KOPT-K1 (cell line): ENCODE results near the gene NEK6.

Source experiments
- H3K27ac ChIP-seq: fragments of 200-600 bp; sonication (generic); 2 replicates; pipeline ENCODE4 v1.5.1; 2016; ENCODE audit warnings: antibody characterized with exemption, mild to moderate bottlenecking, low read depth, low read length; ENCODE audit not compliant: poor library complexity, severe bottlenecking
- H3K36me3 ChIP-seq: fragments of 200-600 bp; sonication (generic); 2 replicates; pipeline ENCODE4 v1.5.1; 2017; ENCODE audit warnings: antibody characterized with exemption, mild to moderate bottlenecking, low read length, moderate library complexity; ENCODE audit not compliant: insufficient read depth
- H3K9me3 ChIP-seq: fragments of 200-600 bp; sonication (generic); 2 replicates; pipeline ENCODE4 v1.5.1; 2017; ENCODE audit warnings: antibody characterized with exemption, low read length, mild to moderate bottlenecking; ENCODE audit not compliant: insufficient read depth, poor library complexity, severe bottlenecking

NEK6 gene

DNA sequence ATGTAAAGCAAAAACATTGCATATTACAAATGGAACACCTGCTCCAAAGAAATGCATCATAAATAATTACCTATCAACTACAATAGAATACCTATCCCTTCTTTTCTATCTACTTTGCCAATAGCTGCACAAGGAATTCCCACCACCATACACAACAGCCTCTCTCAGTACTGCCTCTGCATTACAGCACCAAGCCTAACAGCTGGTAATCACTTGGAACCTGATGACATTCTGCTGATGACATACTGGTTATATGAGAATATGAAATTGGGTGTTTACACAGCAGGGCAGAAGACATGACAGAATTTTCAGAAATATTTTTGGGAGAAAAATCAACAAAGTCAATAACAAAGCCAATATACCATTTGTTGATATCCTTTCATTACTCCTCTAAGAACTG, 114.3 kb downstream of the NEK6 start:
- H3K36me3 ChIP-seq, result peaks cover 20% of the 10 kb centered on the region
- no peaks in the 10 kb centered on the region for H3K9me3 ChIP-seq
- no peak overlapping the region for H3K27ac ChIP-seq

- Histone ChIP-seq H3K36me3 (peaks cover 33% of the 10 kb centered on the region), H3K9me3 (no peaks in the 10 kb centered on the region), H3K27ac (no peak overlapping the region)
Observed at GRCh38 chr9:124373386-124373785, 115.6 kb downstream of the NEK6 start.

DNA sequence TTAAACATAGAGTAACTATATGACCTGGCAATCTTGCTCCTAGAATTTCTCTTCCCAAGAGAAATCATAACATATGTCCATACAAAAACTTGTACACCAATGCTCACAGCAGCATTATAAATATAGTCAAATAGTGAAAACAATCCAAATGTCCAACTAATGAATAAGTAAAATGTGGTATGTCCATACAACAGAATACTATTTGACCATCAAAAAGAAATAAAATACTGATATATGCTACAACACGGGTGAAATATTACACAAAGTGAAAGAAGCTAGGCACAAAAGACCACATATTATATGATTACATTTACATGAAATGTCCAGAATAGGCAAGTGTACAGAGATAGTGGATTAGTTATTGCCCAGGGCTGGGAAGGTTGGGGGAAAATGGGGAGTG, 116.1 kb downstream of the NEK6 start:
- Histone ChIP-seq H3K27ac (no peak overlapping the region), H3K36me3 (peaks cover 36% of the 10 kb centered on the region), H3K9me3 (no peaks in the 10 kb centered on the region)

- H3K27ac ChIP-seq, result no peak overlapping the region
- H3K36me3 ChIP-seq, result peaks cover 53% of the 10 kb centered on the region
- H3K9me3 ChIP-seq, result no peaks in the 10 kb centered on the region
Observed at GRCh38 chr9:124375726-124376125, 118.0 kb downstream of the NEK6 start.

DNA sequence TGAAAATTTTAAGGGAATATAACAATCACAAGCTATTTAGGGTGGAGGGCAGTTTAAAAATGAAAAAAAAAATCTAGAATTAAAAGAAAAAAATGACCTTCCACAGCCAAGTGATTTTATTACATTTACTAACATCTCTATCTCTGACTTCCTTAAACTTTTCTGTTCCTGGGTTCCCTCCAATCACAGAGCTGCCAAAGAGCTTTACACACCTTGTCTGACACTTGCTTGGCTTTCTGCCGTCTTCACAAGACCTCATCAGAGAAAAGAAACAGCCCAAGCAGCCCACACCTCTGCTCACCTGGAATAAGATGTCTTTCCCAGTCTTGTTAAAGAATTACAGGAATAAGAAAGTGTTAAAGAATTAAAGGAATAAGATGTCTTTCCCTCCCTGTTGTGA, 118.6 kb downstream of the NEK6 start:
- Histone ChIP-seq H3K27ac (no peak overlapping the region), H3K36me3 (peaks cover 56% of the 10 kb centered on the region), H3K9me3 (no peaks in the 10 kb centered on the region)

DNA sequence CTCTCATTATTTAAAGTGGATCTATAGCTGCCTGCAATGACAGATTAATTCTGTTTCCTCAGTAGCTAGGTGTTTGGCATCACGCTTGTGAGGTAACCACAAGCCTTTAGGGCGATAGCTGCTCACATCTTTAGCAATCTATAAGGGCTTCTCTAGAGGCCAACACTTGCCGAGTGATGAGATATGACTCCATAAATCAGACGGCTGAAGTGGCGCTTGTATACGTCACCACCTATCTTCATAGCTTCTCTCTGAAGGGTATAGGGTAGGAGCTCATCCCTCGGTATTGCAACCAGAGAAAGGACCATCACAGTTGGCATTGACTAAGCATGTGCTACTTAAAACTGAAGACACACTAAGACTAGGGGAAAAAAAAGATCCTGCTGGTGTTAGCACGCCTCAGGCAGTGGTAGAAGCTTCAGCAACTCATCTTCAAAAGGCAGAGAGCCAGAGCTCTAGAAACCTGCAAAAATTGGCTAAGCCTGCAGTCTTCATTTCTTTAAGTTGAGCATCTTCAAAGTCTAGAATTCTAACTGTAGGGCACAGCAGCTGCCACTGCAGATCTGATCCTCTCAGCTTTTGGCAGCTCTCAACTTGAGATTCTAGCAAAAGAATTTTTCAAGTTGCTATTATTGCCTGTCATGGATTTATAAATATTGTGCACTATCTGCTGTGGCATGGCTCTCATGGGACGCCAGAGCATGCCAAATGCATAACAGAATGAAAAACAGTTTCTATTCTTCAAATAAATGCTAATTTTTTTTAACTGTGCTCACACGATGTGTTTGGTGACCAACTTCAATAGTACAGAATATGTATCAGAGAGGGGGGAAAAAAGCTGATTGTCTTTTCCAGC, 120.0 kb downstream of the NEK6 start:
- peaks cover 68% of the 10 kb centered on the region for H3K36me3 ChIP-seq
- no peaks in the 10 kb centered on the region for H3K9me3 ChIP-seq
- H3K27ac ChIP-seq, result no peak overlapping the region

DNA sequence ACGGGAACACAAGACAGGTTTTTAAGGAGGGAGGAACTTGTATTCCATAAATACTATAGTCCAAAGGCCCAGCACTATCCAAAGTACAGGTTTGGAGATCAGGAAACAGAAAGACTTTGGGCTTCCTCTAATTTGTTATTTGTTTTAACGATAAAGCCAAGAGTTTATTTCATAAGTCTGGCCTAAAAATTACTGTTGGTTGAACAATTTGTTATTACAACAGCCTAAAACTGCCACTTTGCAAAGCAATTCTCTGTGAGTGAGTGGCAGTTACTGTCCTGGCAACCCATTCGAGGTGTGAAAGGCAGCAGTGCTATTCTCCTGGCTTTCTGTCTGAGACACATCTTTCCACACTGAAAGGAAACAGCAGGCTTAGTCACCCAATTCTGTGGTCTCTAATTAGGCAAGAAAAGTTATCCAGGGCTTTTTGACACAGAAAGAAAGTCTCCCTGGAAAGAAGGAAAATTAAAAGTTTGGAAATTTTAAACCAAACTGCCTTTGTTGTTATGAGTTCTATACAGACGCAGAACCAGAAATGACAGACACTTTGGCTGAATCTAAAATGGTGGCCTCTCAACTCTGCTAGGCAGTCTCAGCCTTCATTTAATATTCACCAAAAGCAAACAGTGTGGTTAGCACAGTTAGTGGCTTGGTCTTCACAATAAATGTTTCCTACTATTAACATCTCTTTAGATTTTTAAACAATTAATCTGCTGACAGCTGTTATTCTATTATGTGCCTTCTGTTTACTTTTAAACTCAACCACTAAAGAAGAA, 123.6 kb downstream of the NEK6 start:
- Histone ChIP-seq H3K36me3 (peaks cover 73% of the 10 kb centered on the region), H3K27ac (no peak overlapping the region), H3K9me3 (no peaks in the 10 kb centered on the region)

DNA sequence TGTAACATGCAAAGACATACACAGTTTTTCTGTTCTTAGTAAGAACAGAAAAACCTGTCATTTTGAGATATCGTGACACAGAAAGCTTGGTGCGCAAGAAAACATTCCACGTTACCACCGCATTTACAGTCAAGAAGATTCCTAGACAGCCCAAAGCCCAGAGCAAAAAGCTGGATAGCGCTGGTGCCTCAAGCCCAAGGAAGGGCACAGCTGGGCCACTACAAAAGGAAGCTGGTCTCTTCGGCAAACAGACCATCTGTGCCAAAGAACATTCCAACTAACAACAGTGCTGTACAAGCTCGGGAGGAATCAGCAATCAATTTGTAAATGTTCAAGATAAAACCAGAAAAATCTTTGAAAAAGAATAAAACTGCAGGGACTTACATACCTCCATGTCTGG, 126.5 kb downstream of the NEK6 start:
- no peak overlapping the region for H3K27ac ChIP-seq
- no peaks in the 10 kb centered on the region for H3K9me3 ChIP-seq
- peaks cover 51% of the 10 kb centered on the region for H3K36me3 ChIP-seq

- Histone ChIP-seq H3K9me3 (no peaks in the 10 kb centered on the region), H3K36me3 (peaks cover 45% of the 10 kb centered on the region), H3K27ac (no peak overlapping the region)
Observed at GRCh38 chr9:124384846-124385245, 127.1 kb downstream of the NEK6 start.

GRCh38 chr9:124385623-124386022, 127.9 kb downstream of the NEK6 start:
- no peaks in the 10 kb centered on the region for H3K9me3 ChIP-seq
- H3K36me3 ChIP-seq, result peaks cover 37% of the 10 kb centered on the region
- no peak overlapping the region for H3K27ac ChIP-seq

DNA sequence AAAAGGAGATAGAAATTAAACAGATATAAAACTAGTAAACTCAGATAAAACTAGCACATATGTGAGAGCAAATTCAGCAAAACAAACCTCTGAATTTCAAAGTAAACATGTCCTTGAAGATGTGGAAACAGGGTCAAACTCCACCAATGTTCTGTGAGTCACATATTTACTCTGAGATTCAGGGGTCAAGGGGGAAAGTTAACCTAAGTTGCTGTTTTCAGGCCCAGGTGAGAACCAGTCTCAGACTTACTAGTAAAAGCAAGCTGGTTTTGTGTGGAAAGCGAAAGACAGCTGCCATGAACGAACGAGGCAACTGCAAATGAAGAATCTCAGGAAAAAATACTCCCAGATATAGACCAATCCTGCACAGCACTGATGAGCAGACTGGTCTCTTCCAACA, 128.5 kb downstream of the NEK6 start:
- no peaks in the 10 kb centered on the region for H3K9me3 ChIP-seq
- H3K27ac ChIP-seq, result no peak overlapping the region
- H3K36me3 ChIP-seq, result peaks cover 35% of the 10 kb centered on the region

DNA sequence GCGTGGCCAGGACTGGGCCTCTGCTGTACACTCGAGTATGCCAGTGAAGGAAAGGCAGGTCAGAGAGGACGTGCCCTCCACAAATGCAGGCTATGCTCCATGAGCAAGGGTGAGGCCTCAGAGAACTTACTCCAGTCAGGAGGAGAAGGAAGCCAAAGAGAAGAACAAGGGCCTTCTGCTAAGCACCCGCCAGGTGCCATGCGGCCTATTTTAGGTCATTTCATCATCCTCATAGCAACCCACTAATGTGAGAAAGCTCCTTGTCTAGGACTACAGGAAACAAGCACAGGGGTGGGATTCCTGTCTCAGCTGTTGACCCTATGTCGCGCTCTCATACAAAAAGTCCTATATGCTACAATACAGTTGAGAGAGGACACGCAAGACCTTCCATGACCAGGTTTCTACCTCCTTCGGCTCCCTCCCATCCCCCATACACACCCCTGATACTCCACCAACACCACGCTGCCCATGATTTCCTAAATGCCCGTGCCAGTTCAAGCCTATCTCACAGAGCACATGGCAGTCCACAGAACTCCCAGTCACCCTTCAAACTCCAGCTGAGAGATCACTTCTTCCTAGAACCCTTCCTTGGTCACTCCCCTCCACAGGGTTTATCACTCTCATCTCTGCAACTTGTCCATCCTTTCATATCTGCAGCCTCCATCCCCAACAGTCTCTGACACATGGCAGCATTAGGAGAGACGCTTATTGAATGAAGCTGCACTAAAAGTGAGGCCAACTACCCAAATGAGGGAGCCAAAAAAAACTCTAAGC, 130.7 kb downstream of the NEK6 start:
- Histone ChIP-seq H3K27ac (no peak overlapping the region), H3K36me3 (peaks cover 31% of the 10 kb centered on the region), H3K9me3 (no peaks in the 10 kb centered on the region)

- peaks cover 31% of the 10 kb centered on the region for H3K36me3 ChIP-seq
- no peaks in the 10 kb centered on the region for H3K9me3 ChIP-seq
- no peak overlapping the region for H3K27ac ChIP-seq
Observed at GRCh38 chr9:124389146-124389939, 131.6 kb downstream of the NEK6 start.

DNA sequence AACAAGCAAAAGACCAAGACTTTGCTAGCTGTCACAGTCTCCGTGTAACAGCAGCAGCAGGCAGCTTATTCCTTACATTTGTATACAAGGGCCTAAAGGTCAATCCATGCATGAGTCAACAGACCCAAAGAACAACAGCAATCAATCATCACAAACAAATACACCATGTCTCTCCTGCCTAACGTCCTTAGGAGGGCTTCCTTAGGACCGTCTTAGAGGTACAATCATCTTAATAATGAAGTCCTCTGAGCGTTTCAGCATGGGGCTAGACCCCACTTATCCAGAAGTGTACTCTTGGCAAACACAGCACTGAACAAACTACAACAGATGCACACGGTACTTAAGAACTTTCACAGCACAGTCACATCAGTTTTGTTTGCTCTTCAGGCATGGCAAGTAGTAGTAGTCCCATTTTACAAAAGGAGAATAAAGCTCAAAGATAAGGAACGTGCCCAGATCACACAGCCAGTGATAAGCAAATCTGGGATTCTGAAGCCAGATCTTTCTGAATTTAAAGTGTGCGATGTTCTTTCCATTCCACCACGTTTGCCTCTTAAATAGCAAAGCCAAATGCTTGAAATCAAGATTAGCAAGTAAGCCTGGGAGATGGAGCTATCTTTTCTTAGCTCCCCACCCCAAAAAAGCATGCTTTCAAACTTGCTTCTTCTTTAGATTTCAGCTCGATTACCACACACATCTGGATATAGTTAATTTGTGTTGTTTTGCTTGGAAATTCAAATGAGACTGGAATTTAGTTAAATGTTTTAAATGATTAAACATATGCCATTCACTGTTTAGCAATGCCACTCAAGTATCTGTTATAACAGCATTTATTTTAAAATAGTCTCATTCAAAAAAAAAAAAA, 133.3 kb downstream of the NEK6 start:
- H3K36me3 ChIP-seq, result peaks cover 39% of the 10 kb centered on the region
- no peaks in the 10 kb centered on the region for H3K9me3 ChIP-seq
- no peak overlapping the region for H3K27ac ChIP-seq
